Testis (tissue), 2 donors: ENCODE measurements around the gene KRTAP10-8.

Experiments used
- POLR2A ChIP-seq: fragments of 450-650 bp; IDR thresholded peaks from one replicate; pipeline ENCODE4 v1.6.1; 2017; ENCODE audit warnings: antibody characterized with exemption, mild to moderate bottlenecking, moderate library complexity
- TF ChIP-seq, protein P1 (sequence below), 3 experiments: fragments of 450-650 bp in 2 of 3; fragments of 200-600 bp in 1 of 3; sonication (generic) in 1 of 3; IDR thresholded peaks; one replicate each; pipeline ENCODE4 v1.5.1; 2016 to 2019; ENCODE audit warnings: antibody characterized with exemption in 3 of 3, mild to moderate bottlenecking in 2 of 3, moderate library complexity in 1 of 3

DNA sequence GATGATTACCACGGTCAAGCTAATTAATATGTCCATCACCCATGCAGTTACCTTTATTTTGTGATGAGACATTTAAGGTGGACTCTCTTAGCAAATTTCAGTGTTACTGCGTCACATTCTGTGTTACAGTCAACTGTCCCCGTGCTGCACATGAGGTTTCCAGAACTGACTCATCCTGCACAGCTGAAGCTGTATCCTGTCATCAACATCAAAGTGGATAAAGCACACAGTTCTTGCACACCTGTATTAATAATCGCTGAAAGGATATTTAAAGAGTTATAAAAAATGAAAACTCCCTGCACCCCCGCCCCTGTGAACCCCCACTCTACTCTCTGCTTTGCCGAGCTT lies 28.1 kb upstream of the KRTAP10-8 start:
- TF ChIP-seq, protein P1, sequence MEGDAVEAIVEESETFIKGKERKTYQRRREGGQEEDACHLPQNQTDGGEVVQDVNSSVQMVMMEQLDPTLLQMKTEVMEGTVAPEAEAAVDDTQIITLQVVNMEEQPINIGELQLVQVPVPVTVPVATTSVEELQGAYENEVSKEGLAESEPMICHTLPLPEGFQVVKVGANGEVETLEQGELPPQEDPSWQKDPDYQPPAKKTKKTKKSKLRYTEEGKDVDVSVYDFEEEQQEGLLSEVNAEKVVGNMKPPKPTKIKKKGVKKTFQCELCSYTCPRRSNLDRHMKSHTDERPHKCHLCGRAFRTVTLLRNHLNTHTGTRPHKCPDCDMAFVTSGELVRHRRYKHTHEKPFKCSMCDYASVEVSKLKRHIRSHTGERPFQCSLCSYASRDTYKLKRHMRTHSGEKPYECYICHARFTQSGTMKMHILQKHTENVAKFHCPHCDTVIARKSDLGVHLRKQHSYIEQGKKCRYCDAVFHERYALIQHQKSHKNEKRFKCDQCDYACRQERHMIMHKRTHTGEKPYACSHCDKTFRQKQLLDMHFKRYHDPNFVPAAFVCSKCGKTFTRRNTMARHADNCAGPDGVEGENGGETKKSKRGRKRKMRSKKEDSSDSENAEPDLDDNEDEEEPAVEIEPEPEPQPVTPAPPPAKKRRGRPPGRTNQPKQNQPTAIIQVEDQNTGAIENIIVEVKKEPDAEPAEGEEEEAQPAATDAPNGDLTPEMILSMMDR (IDR thresholded peaks at IDR 0.05), result no peak
- TF ChIP-seq POLR2A, result no peak
